ENCODE data around the gene FYCO1.

FYCO1 gene

DNA sequence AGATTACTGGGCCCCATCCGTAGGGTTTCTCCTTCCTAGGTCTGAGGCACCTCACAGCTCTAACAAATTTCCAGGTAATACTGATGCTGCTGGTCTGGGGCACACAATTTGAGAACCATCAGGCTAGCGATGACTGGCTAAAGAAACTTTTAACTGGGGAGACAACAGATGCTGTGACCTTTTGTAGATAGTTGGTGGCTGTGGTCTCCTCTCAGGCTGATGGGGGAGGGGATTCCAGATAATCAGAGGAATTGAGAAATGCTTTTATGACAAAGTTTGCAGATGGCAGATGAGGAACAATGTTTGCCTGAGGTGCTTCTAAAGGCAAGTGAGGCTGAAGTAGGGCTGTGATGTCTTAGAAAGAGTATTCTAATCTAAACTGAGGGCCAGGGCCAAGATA is 123.1 kb downstream of the FYCO1 start:
- TF ChIP-seq CTBP1 (IDR thresholded peaks at IDR 0.05; ENCODE audit: borderline replicate concordance) = no peak
- no peak for TF ChIP-seq FOXM1 (IDR thresholded peaks at IDR 0.05; ENCODE audit: borderline replicate concordance)
- TF ChIP-seq ELF4 (IDR thresholded peaks at IDR 0.05) = no peak
- no peak for TF ChIP-seq ZNF384 (IDR thresholded peaks at IDR 0.05)
- no peak for TF ChIP-seq L3MBTL2 (conservative IDR thresholded peaks at IDR 0.05)
- TF ChIP-seq SP1 (IDR thresholded peaks at IDR 0.05) = no peak
- TF ChIP-seq BHLHE40 (IDR thresholded peaks at IDR 0.05; ENCODE audit: borderline replicate concordance) = no peak
- TF ChIP-seq TARDBP (IDR thresholded peaks at IDR 0.05) = no peak
- TF ChIP-seq HDGF (IDR thresholded peaks at IDR 0.05; ENCODE audit: borderline replicate concordance) = no peak
- no peak for TF ChIP-seq FOXA1 (IDR thresholded peaks at IDR 0.05)
- TF ChIP-seq SUZ12 (IDR thresholded peaks at IDR 0.05) = no peak
- TF ChIP-seq NFRKB (IDR thresholded peaks at IDR 0.05) = no peak
- TF ChIP-seq FOXK2 (IDR thresholded peaks at IDR 0.05) = no peak
- TF ChIP-seq ARNT (IDR thresholded peaks at IDR 0.05) = no peak
- TF ChIP-seq PKNOX1 (IDR thresholded peaks at IDR 0.05) = no peak
- TF ChIP-seq LEF1 (IDR thresholded peaks at IDR 0.05; ENCODE audit: borderline replicate concordance) = no peak
- CTCF ChIA-PET = no interaction called here
- POLR2A ChIA-PET = no interaction called here
- DNase-seq (ENCODE audit: extremely low spot score) = no peak

DNA sequence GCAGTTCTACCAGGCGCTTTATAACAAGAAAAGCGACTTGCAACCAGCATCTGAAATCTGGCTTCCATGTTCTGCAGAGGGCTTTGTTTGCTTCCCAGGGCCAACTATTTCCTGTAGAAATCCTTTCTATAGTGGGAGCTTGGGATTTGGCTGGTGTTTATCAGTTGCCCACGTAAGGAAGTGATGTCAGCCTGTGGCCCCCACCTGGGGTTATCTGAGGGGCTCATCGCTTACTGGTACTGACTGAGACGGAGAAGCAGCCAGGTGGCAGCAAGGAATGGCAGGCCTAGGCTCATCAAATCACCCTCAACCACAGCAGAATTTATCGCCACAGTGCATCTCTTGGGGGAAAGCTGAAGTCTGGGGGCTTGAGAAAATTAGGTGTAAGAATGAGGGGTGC is 123.8 kb downstream of the FYCO1 start:
- CTCF ChIA-PET = no interaction called here
- no peak for DNase-seq (ENCODE audit: extremely low spot score)
- POLR2A ChIA-PET = no interaction called here

GRCh38 chr3:45870099-45870498 is 125.5 kb downstream of the FYCO1 start:
- ChIA-PET CTCF (no interaction called here), POLR2A (no interaction called here)
- TF ChIP-seq BHLHE40 (IDR thresholded peaks at IDR 0.05; ENCODE audit: borderline replicate concordance) (no peak), ZNF384 (IDR thresholded peaks at IDR 0.05) (no peak), SUZ12 (IDR thresholded peaks at IDR 0.05) (no peak), ELF4 (IDR thresholded peaks at IDR 0.05) (no peak), ARNT (IDR thresholded peaks at IDR 0.05) (no peak), TARDBP (IDR thresholded peaks at IDR 0.05) (no peak), SP1 (IDR thresholded peaks at IDR 0.05) (no peak), FOXM1 (IDR thresholded peaks at IDR 0.05; ENCODE audit: borderline replicate concordance) (no peak), FOXK2 (IDR thresholded peaks at IDR 0.05) (no peak), HDGF (IDR thresholded peaks at IDR 0.05; ENCODE audit: borderline replicate concordance) (no peak), PKNOX1 (IDR thresholded peaks at IDR 0.05) (no peak), LEF1 (IDR thresholded peaks at IDR 0.05; ENCODE audit: borderline replicate concordance) (no peak), NFRKB (IDR thresholded peaks at IDR 0.05) (no peak), L3MBTL2 (conservative IDR thresholded peaks at IDR 0.05) (no peak)
- no peak for DNase-seq (ENCODE audit: extremely low spot score)

More for the DNA sequence above, 123.8 kb downstream of the FYCO1 start:
- TF ChIP-seq PKNOX1 (IDR thresholded peaks at IDR 0.05) (no peak), TARDBP (IDR thresholded peaks at IDR 0.05) (no peak), SUZ12 (IDR thresholded peaks at IDR 0.05) (no peak), ARNT (IDR thresholded peaks at IDR 0.05) (no peak), FOXA1 (IDR thresholded peaks at IDR 0.05) (no peak), L3MBTL2 (conservative IDR thresholded peaks at IDR 0.05) (no peak)

DNA sequence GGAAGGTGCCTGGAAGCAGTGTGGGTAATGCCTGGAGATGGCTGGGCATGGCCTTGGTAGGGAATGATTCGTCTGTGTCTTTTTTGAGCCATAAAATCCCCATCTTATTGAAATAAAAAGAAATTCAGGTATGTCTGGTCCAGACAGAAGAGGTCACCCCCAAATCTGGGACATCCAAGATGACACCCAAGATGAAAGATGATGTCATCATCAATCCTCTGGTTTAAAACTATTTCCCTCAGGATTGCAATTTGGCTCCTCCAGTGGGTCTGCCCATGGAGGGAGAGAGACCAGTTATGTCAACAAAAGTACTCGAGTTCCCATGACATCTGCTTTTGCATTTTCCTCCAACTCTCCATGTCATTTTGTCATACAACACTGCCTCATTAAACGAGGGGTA is 126.0 kb downstream of the FYCO1 start:
- TF ChIP-seq SP1 (IDR thresholded peaks at IDR 0.05) = no peak
- no peak for TF ChIP-seq FOXM1 (IDR thresholded peaks at IDR 0.05; ENCODE audit: borderline replicate concordance)
- no peak for TF ChIP-seq L3MBTL2 (conservative IDR thresholded peaks at IDR 0.05)
- TF ChIP-seq BHLHE40 (IDR thresholded peaks at IDR 0.05; ENCODE audit: borderline replicate concordance) = no peak
- no peak for TF ChIP-seq SUZ12 (IDR thresholded peaks at IDR 0.05)
- no peak for TF ChIP-seq TARDBP (IDR thresholded peaks at IDR 0.05)
- no peak for TF ChIP-seq CTBP1 (IDR thresholded peaks at IDR 0.05; ENCODE audit: borderline replicate concordance)
- TF ChIP-seq FOXK2 (IDR thresholded peaks at IDR 0.05) = no peak
- TF ChIP-seq ARNT (IDR thresholded peaks at IDR 0.05) = no peak
- TF ChIP-seq HDGF (IDR thresholded peaks at IDR 0.05; ENCODE audit: borderline replicate concordance) = no peak
- TF ChIP-seq PKNOX1 (IDR thresholded peaks at IDR 0.05) = no peak
- TF ChIP-seq NFRKB (IDR thresholded peaks at IDR 0.05) = no peak
- TF ChIP-seq FOXA1 (IDR thresholded peaks at IDR 0.05) = no peak
- no peak for TF ChIP-seq ELF4 (IDR thresholded peaks at IDR 0.05)
- no peak for TF ChIP-seq ZNF384 (IDR thresholded peaks at IDR 0.05)
- no peak for TF ChIP-seq LEF1 (IDR thresholded peaks at IDR 0.05; ENCODE audit: borderline replicate concordance)
- ChIA-PET POLR2A (no interaction called here), CTCF (no interaction called here)
- DNase-seq (ENCODE audit: extremely low spot score) = no peak

- DNase-seq (ENCODE audit: extremely low spot score) = no peak
- no peak for TF ChIP-seq HDGF (IDR thresholded peaks at IDR 0.05; ENCODE audit: borderline replicate concordance)
- no peak for TF ChIP-seq FOXA1 (IDR thresholded peaks at IDR 0.05)
- TF ChIP-seq ARNT (IDR thresholded peaks at IDR 0.05) = no peak
- TF ChIP-seq SP1 (IDR thresholded peaks at IDR 0.05) = no peak
- TF ChIP-seq TARDBP (IDR thresholded peaks at IDR 0.05) = no peak
- TF ChIP-seq PKNOX1 (IDR thresholded peaks at IDR 0.05) = no peak
- TF ChIP-seq BHLHE40 (IDR thresholded peaks at IDR 0.05; ENCODE audit: borderline replicate concordance) = no peak
- TF ChIP-seq NFRKB (IDR thresholded peaks at IDR 0.05) = no peak
- TF ChIP-seq ZNF384 (IDR thresholded peaks at IDR 0.05) = no peak
- no peak for TF ChIP-seq SUZ12 (IDR thresholded peaks at IDR 0.05)
- no peak for TF ChIP-seq LEF1 (IDR thresholded peaks at IDR 0.05; ENCODE audit: borderline replicate concordance)
- TF ChIP-seq ELF4 (IDR thresholded peaks at IDR 0.05) = no peak
- TF ChIP-seq CTBP1 (IDR thresholded peaks at IDR 0.05; ENCODE audit: borderline replicate concordance) = no peak
- no peak for TF ChIP-seq FOXK2 (IDR thresholded peaks at IDR 0.05)
- TF ChIP-seq L3MBTL2 (conservative IDR thresholded peaks at IDR 0.05) = no peak
- no peak for TF ChIP-seq FOXM1 (IDR thresholded peaks at IDR 0.05; ENCODE audit: borderline replicate concordance)
- ChIA-PET POLR2A (no interaction called here), CTCF (no interaction called here)
These were observed 127.0 kb downstream of the FYCO1 start for GRCh38 chr3:45868650-45869049.
